Peyer's patch (tissue), 4 donors: ENCODE results near the gene PRKCZ.

Experiments used
- CTCF ChIP-seq, 6 experiments: fragments of 450-650 bp in 4 of 6; fragments of 200-600 bp in 2 of 6; sonication (generic) in 1 of 6; IDR thresholded peaks; one replicate each; pipeline ENCODE4 v1.5.1; 2017 to 2019; ENCODE audit warnings: antibody characterized with exemption in 6 of 6, mild to moderate bottlenecking in 3 of 6, moderate library complexity in 1 of 6
- POLR2A ChIP-seq, 2 donors: fragments of 450-650 bp; IDR thresholded peaks; one replicate each; pipeline ENCODE4 v1.5.1; 2017; ENCODE audit warnings: antibody characterized with exemption in 2 of 2, mild to moderate bottlenecking in 2 of 2, moderate library complexity in 2 of 2

- TF ChIP-seq CTCF (IDR thresholded peaks at IDR 0.05): no peak
- peak in 1 of 2 donors; percentile 55 for TF ChIP-seq POLR2A (IDR thresholded peaks at IDR 0.05)
Measured at GRCh38 chr1:2047749-2048729, 2.2 kb upstream of the PRKCZ start.
